ENCODE results near the gene DEGS2. TPM values are rescaled to one million over a fixed set of nuclear protein-coding genes. Genes with fewer than 3 reads are reported as not detected.

The DEGS2 gene
- total RNA-seq, 1 experiment from 2014 or later, result 1.6 TPM

- no peaks in the 10 kb centered on the region for H3K27me3 Mint-ChIP-seq (ENCODE audit: low read depth)
- H3K36me3 Mint-ChIP-seq, result no peaks in the 10 kb centered on the region
- DNase-seq (ENCODE audit: low spot score) (no peak), ATAC-seq (no peak)
- peak overlapping the region; percentile 9; the same call in 1 of the 2 replicates for H3K27ac Mint-ChIP-seq
- no peaks in the 10 kb centered on the region for H3K4me1 Mint-ChIP-seq
- TF ChIP-seq SMAD3 (CRISPR knock-in tag; IDR thresholded peaks at IDR 0.05; ENCODE audit: borderline replicate concordance) (no peak), ZBTB21 (CRISPR knock-in tag; IDR thresholded peaks at IDR 0.05; ENCODE audit: borderline replicate concordance) (no peak), NFYB (CRISPR knock-in tag; conservative IDR thresholded peaks at IDR 0.05; ENCODE audit: low read depth) (no peak), CDX4 (CRISPR knock-in tag; IDR thresholded peaks at IDR 0.05; ENCODE audit: borderline replicate concordance) (no peak), ESRRA (CRISPR knock-in tag; IDR thresholded peaks at IDR 0.05; ENCODE audit: borderline replicate concordance) (no peak), CREM (CRISPR knock-in tag; IDR thresholded peaks at IDR 0.05) (no peak), AFF4 (CRISPR knock-in tag; IDR thresholded peaks at IDR 0.05; ENCODE audit: borderline replicate concordance) (no peak), JAZF1 (CRISPR knock-in tag; IDR thresholded peaks at IDR 0.05) (no peak), MXD4 (CRISPR knock-in tag; IDR thresholded peaks at IDR 0.05; ENCODE audit: borderline replicate concordance) (no peak)
- TF ChIP-seq, protein P1, sequence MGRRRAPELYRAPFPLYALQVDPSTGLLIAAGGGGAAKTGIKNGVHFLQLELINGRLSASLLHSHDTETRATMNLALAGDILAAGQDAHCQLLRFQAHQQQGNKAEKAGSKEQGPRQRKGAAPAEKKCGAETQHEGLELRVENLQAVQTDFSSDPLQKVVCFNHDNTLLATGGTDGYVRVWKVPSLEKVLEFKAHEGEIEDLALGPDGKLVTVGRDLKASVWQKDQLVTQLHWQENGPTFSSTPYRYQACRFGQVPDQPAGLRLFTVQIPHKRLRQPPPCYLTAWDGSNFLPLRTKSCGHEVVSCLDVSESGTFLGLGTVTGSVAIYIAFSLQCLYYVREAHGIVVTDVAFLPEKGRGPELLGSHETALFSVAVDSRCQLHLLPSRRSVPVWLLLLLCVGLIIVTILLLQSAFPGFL (CRISPR knock-in tag; IDR thresholded peaks at IDR 0.05; ENCODE audit: borderline replicate concordance), result no peak
- CTCF ChIA-PET, result interaction anchor here (0.8 to 3.9 kb wide), 7 partner anchors 9 to 43 kb away, joined by 3 to 23 read pairs (median 6); partner anchors contain the start of gene DEGS2
- no peaks in the 10 kb centered on the region for H3K9me3 Mint-ChIP-seq
- H3K4me3 Mint-ChIP-seq, result no peak overlapping the region
- POLR2A ChIA-PET, result no interaction called here
Measured at GRCh38 chr14:100122481-100123223, 36.8 kb downstream of the DEGS2 start.

- Mint-ChIP-seq H3K9me3 (no peaks in the 10 kb centered on the region), H3K27me3 (ENCODE audit: low read depth) (no peaks in the 10 kb centered on the region), H3K36me3 (no peaks in the 10 kb centered on the region), H3K27ac (no peak overlapping the region), H3K4me1 (no peaks in the 10 kb centered on the region), H3K4me3 (no peak overlapping the region)
- ATAC-seq (no peak), DNase-seq (ENCODE audit: low spot score) (no peak)
- POLR2A ChIA-PET, result no interaction called here
- CTCF ChIA-PET, result interaction anchor here (0.8 to 3.9 kb wide), 10 partner anchors 9 to 71 kb away, joined by 3 to 23 read pairs (median 6); partner anchors contain the start of gene DEGS2
- TF ChIP-seq SMAD3 (CRISPR knock-in tag; IDR thresholded peaks at IDR 0.05; ENCODE audit: borderline replicate concordance) (no peak), AFF4 (CRISPR knock-in tag; IDR thresholded peaks at IDR 0.05; ENCODE audit: borderline replicate concordance) (no peak), NFYB (CRISPR knock-in tag; conservative IDR thresholded peaks at IDR 0.05; ENCODE audit: low read depth) (no peak), FOXJ3 (CRISPR knock-in tag; IDR thresholded peaks at IDR 0.05; ENCODE audit: borderline replicate concordance) (no peak), CREB1 (CRISPR knock-in tag; IDR thresholded peaks at IDR 0.05) (no peak), TCF7 (CRISPR knock-in tag; IDR thresholded peaks at IDR 0.05; ENCODE audit: low read depth) (no peak), CREM (CRISPR knock-in tag; IDR thresholded peaks at IDR 0.05) (no peak), SOX15 (CRISPR knock-in tag; IDR thresholded peaks at IDR 0.05) (no peak), NR2C2 (CRISPR knock-in tag; IDR thresholded peaks at IDR 0.05) (no peak), E2F5 (CRISPR knock-in tag; IDR thresholded peaks at IDR 0.05) (no peak), ZNF138 (CRISPR knock-in tag; conservative IDR thresholded peaks at IDR 0.05) (no peak), RORB (CRISPR knock-in tag; IDR thresholded peaks at IDR 0.05) (no peak), JUN (CRISPR knock-in tag; IDR thresholded peaks at IDR 0.05) (no peak)
Measured at GRCh38 chr14:100121643-100122480, 37.6 kb downstream of the DEGS2 start.

Measured in WTC11 (cell line).